Prostate gland (tissue), 2 donors: ENCODE data around the gene ZFHX2. TPM values are rescaled to one million over a fixed set of nuclear protein-coding genes. Genes with fewer than 3 reads are reported as not detected.

Experiments
- DNase-seq: peaks from one replicate; pipeline ENCODE4 v3.0.0-alpha.2; 2019; ENCODE audit warnings: low spot score
- H3K27ac ChIP-seq, 2 donors: fragments of 200-600 bp; sonication (generic); 2 replicates each; pipeline ENCODE4 v1.5.1; 2017 to 2019
- H3K27me3 ChIP-seq: fragments of 200-600 bp; sonication (generic); replicated peaks from 2 replicates; pipeline ENCODE4 v1.5.1; 2019; ENCODE audit not compliant: insufficient read depth
- H3K36me3 ChIP-seq, 2 donors: fragments of 200-600 bp; sonication (generic); 1 replicate in 1 of 2; 2 replicates in 1 of 2; pipeline versions ENCODE4 v1.5.1 to v1.8.1; 2017 to 2019
- H3K4me1 ChIP-seq: fragments of 200-600 bp; sonication (generic); replicated peaks from 2 replicates; pipeline ENCODE4 v1.5.1; 2019
- H3K4me3 ChIP-seq, 2 donors: fragments of 200-600 bp; sonication (generic); 2 replicates each; pipeline ENCODE4 v1.5.1; 2017 to 2019
- H3K9me3 ChIP-seq: fragments of 200-600 bp; sonication (generic); 2 replicates; pipeline ENCODE4 v1.5.1; 2017
- CTCF ChIP-seq, 4 experiments: fragments of 200-600 bp in 2 of 4; fragments of 450-650 bp in 2 of 4; sonication (generic) in 2 of 4; IDR thresholded peaks; 1 replicate in 3 of 4; 2 replicates in 1 of 4; pipeline ENCODE4 v1.5.1; 2016 to 2019; ENCODE audit warnings: antibody characterized with exemption in 4 of 4, mild to moderate bottlenecking in 2 of 4, moderate library complexity in 2 of 4
- POLR2A ChIP-seq: fragments of 450-650 bp; IDR thresholded peaks from one replicate; pipeline ENCODE4 v1.6.1; 2016; ENCODE audit warnings: antibody characterized with exemption, mild to moderate bottlenecking
- POLR2AphosphoS5 ChIP-seq: sonication (generic); formaldehyde crosslinking; IDR thresholded peaks from one replicate; pipeline ENCODE4 v1.6.1; 2017; ENCODE audit warnings: antibody characterized with exemption
- WGBS: methylation state at CpG from one replicate; pipeline ENCODE4 v1.1.5; 2018; 5-methylcytosine and 5-hydroxymethylcytosine counted together
- intact Hi-C: fragments of 100-400 bp; cut with DNase I; formaldehyde crosslinking; loops from one replicate; pipeline ENCODE4 v1.14.2; 2022
- total RNA-seq, 2 donors: library from RNA; depleted of rRNA; stranded (reverse); fragments of >200 nt; gene quantifications; one replicate each; pipeline ENCODE4 v1.1.0, GENCODE V29; 2016

Gene ZFHX2
- total RNA-seq, 2 donors from 2014 or later: 2.5 to 3.1 TPM

- no peaks in the 10 kb centered on the region for H3K36me3 ChIP-seq
- no peaks in the 10 kb centered on the region for H3K27me3 ChIP-seq
- intact Hi-C loops: loop anchor here (5.0 to 10.0 kb wide), 2 partner anchors 83 to 235 kb away; partner anchors contain the start of gene PABPN1
- WGBS: 76% methylated on average over 3 of the region's 3 CpGs
- H3K27ac ChIP-seq: no peak overlapping the region
- peaks cover 6% of the 10 kb centered on the region for H3K4me1 ChIP-seq
- no peak for TF ChIP-seq POLR2A
- TF ChIP-seq POLR2AphosphoS5: no peak
- no peak for TF ChIP-seq CTCF (IDR thresholded peaks at IDR 0.05)
- H3K9me3 ChIP-seq: no peaks in the 10 kb centered on the region
- DNase-seq: no peak
- H3K4me3 ChIP-seq: no peak overlapping the region
Observed at GRCh38 chr14:23559926-23560520, 8.5 kb upstream of the ZFHX2 start.

- intact Hi-C loops: no loop called here
- WGBS: 66% methylated on average over 21 of the region's 21 CpGs
- Histone ChIP-seq H3K27me3 (no peaks in the 10 kb centered on the region), H3K36me3 (no peaks in the 10 kb centered on the region), H3K9me3 (no peaks in the 10 kb centered on the region), H3K4me1 (peaks cover 6% of the 10 kb centered on the region), H3K4me3 (no peak overlapping the region), H3K27ac (no peak overlapping the region)
- TF ChIP-seq CTCF (IDR thresholded peaks at IDR 0.05) (peak; percentile 53 to 69 (median 63)), POLR2AphosphoS5 (no peak), POLR2A (no peak)
- DNase-seq: no peak
Observed at GRCh38 chr14:23559010-23559925, 7.7 kb upstream of the ZFHX2 start.

GRCh38 chr14:23558346-23559009, 6.9 kb upstream of the ZFHX2 start:
- TF ChIP-seq POLR2AphosphoS5: no peak
- TF ChIP-seq POLR2A: no peak
- no peak for TF ChIP-seq CTCF (IDR thresholded peaks at IDR 0.05)
- H3K4me3 ChIP-seq: no peak overlapping the region
- no peak for DNase-seq
- 82% methylated on average over 10 of the region's 10 CpGs for WGBS
- no peaks in the 10 kb centered on the region for H3K36me3 ChIP-seq
- intact Hi-C loops: no loop called here
- H3K27me3 ChIP-seq: no peaks in the 10 kb centered on the region
- no peak overlapping the region for H3K27ac ChIP-seq
- H3K4me1 ChIP-seq: peaks cover 6% of the 10 kb centered on the region
- H3K9me3 ChIP-seq: no peaks in the 10 kb centered on the region

GRCh38 chr14:23557946-23558345, 6.4 kb upstream of the ZFHX2 start:
- Histone ChIP-seq H3K4me3 (no peak overlapping the region), H3K27ac (no peak overlapping the region), H3K27me3 (no peaks in the 10 kb centered on the region), H3K9me3 (no peaks in the 10 kb centered on the region), H3K36me3 (no peaks in the 10 kb centered on the region), H3K4me1 (peaks cover 6% of the 10 kb centered on the region)
- whole genome bisulfite sequencing: 90% methylated on average over 1 of the region's 1 CpG
- no peak for DNase-seq
- intact Hi-C loops: no loop called here
- no peak for TF ChIP-seq POLR2A
- TF ChIP-seq POLR2AphosphoS5: no peak
- no peak for TF ChIP-seq CTCF (IDR thresholded peaks at IDR 0.05)
